MM.1S (cell line): ENCODE measurements around the gene TTC13.

Experiments
- DNase-seq: peaks from one replicate; pipeline ENCODE4 v3.0.0-alpha.2; 2015
- H2AFZ ChIP-seq: fragments of 300-600 bp; sonication (generic); 2 replicates; pipeline ENCODE4 v1.6.0; 2016; ENCODE audit warnings: antibody characterized with exemption, low read length
- H3F3A ChIP-seq: fragments of 300-600 bp; sonication (generic); 2 replicates; pipeline ENCODE4 v1.6.1; 2016; ENCODE audit warnings: mild to moderate bottlenecking, antibody characterized with exemption, low read length, moderate library complexity, mixed read lengths; ENCODE audit not compliant: insufficient read depth
- H3K27ac ChIP-seq: fragments of 300-600 bp; sonication (generic); 2 replicates; pipeline ENCODE4 v1.5.1; 2016; ENCODE audit warnings: mild to moderate bottlenecking, low read length
- H3K27me3 ChIP-seq: fragments of 300-600 bp; sonication (generic); replicated peaks from 2 replicates; pipeline ENCODE4 v1.6.0; 2016; ENCODE audit warnings: low read length; ENCODE audit not compliant: insufficient read depth
- H3K36me3 ChIP-seq: fragments of 300-600 bp; sonication (generic); replicated peaks from 2 replicates; pipeline ENCODE4 v1.6.1; 2016; ENCODE audit warnings: mild to moderate bottlenecking, low read length, mixed read lengths; ENCODE audit not compliant: insufficient read depth
- H3K4me1 ChIP-seq: fragments of 300-600 bp; sonication (generic); 2 replicates; pipeline ENCODE4 v1.6.1; 2016; ENCODE audit warnings: low read length, mixed read lengths
- H3K4me2 ChIP-seq: fragments of 300-600 bp; sonication (generic); 2 replicates; pipeline ENCODE4 v1.6.0; 2016; ENCODE audit warnings: low read depth, low read length
- H3K4me3 ChIP-seq: fragments of 300-600 bp; sonication (generic); 2 replicates; pipeline ENCODE4 v1.5.1; 2016; ENCODE audit warnings: low read length, mixed read lengths
- H3K79me2 ChIP-seq: fragments of 300-600 bp; sonication (generic); 2 replicates; pipeline ENCODE4 v1.6.1; 2016; ENCODE audit warnings: mixed run types, low read length, mixed read lengths
- H3K9ac ChIP-seq: fragments of 300-600 bp; sonication (generic); 2 replicates; pipeline ENCODE4 v1.6.1; 2016; ENCODE audit warnings: low read length, mixed read lengths
- H3K9me2 ChIP-seq: fragments of 300-600 bp; sonication (generic); replicated peaks from 2 replicates; pipeline ENCODE4 v1.6.1; 2016; ENCODE audit warnings: mild to moderate bottlenecking, low read length, mixed read lengths; ENCODE audit not compliant: insufficient read depth
- H3K9me3 ChIP-seq: fragments of 300-600 bp; sonication (generic); replicated peaks from 2 replicates; pipeline ENCODE4 v1.6.1; 2016; ENCODE audit warnings: mild to moderate bottlenecking, low read length, mixed read lengths; ENCODE audit not compliant: insufficient read depth
- H4K20me1 ChIP-seq: fragments of 300-600 bp; sonication (generic); 2 replicates; pipeline ENCODE4 v1.6.1; 2016; ENCODE audit warnings: mild to moderate bottlenecking, low read length, moderate library complexity, mixed read lengths; ENCODE audit not compliant: insufficient read depth
- CTCF ChIP-seq: fragments of 300-600 bp; sonication (generic); IDR thresholded peaks from 2 replicates; pipeline ENCODE4 v1.5.1; 2016; ENCODE audit warnings: antibody characterized with exemption, low read length, mixed read lengths
- EZH2 ChIP-seq: fragments of 300-600 bp; sonication (generic); optimal IDR thresholded peaks from 2 replicates; pipeline ENCODE3; 2017; ENCODE audit warnings: low read depth, mild to moderate bottlenecking, antibody characterized with exemption, low read length, mixed read lengths
- EZH2phosphoT487 ChIP-seq: fragments of 300-600 bp; sonication (generic); IDR thresholded peaks from 2 replicates; pipeline ENCODE4 v1.6.1; 2018; ENCODE audit warnings: antibody characterized with exemption, low read length

TTC13 gene

GRCh38 chr1:230943048-230943593 lies 35.5 kb downstream of the TTC13 start:
- H3K4me2 ChIP-seq = no peak overlapping the region
- no peak for TF ChIP-seq EZH2phosphoT487
- TF ChIP-seq EZH2 = no peak
- no peak for TF ChIP-seq CTCF
- H2AFZ ChIP-seq = no peak overlapping the region
- H3K4me3 ChIP-seq = no peak overlapping the region
- no peak overlapping the region for H3K27ac ChIP-seq
- no peaks in the 10 kb centered on the region for H3K9me2 ChIP-seq
- H3K4me1 ChIP-seq = no peaks in the 10 kb centered on the region
- DNase-seq = no peak
- no peaks in the 10 kb centered on the region for H3K36me3 ChIP-seq
- no peaks in the 10 kb centered on the region for H3F3A ChIP-seq
- no peak overlapping the region for H3K9ac ChIP-seq
- H3K9me3 ChIP-seq = no peaks in the 10 kb centered on the region
- H4K20me1 ChIP-seq = no peaks in the 10 kb centered on the region
- no peaks in the 10 kb centered on the region for H3K79me2 ChIP-seq
- no peaks in the 10 kb centered on the region for H3K27me3 ChIP-seq

- no peak overlapping the region for H2AFZ ChIP-seq
- H3K9me3 ChIP-seq = no peaks in the 10 kb centered on the region
- H3K27ac ChIP-seq = no peak overlapping the region
- H3K4me3 ChIP-seq = no peak overlapping the region
- no peaks in the 10 kb centered on the region for H3K4me1 ChIP-seq
- no peak overlapping the region for H3K4me2 ChIP-seq
- H3K9ac ChIP-seq = no peak overlapping the region
- no peaks in the 10 kb centered on the region for H3K9me2 ChIP-seq
- no peaks in the 10 kb centered on the region for H3K79me2 ChIP-seq
- no peaks in the 10 kb centered on the region for H3K27me3 ChIP-seq
- DNase-seq = no peak
- no peaks in the 10 kb centered on the region for H3K36me3 ChIP-seq
- H3F3A ChIP-seq = no peaks in the 10 kb centered on the region
- no peaks in the 10 kb centered on the region for H4K20me1 ChIP-seq
- TF ChIP-seq CTCF (no peak), EZH2 (no peak), EZH2phosphoT487 (no peak)
Measured at GRCh38 chr1:230940848-230941247, 37.8 kb downstream of the TTC13 start.

GRCh38 chr1:230939806-230940489 lies 38.7 kb downstream of the TTC13 start:
- Histone ChIP-seq H3K27ac (no peak overlapping the region), H3K27me3 (no peaks in the 10 kb centered on the region), H3K79me2 (no peaks in the 10 kb centered on the region), H3K9me3 (no peaks in the 10 kb centered on the region), H3F3A (no peaks in the 10 kb centered on the region), H3K4me2 (no peak overlapping the region), H4K20me1 (no peaks in the 10 kb centered on the region), H2AFZ (no peak overlapping the region), H3K4me1 (no peaks in the 10 kb centered on the region), H3K9me2 (no peaks in the 10 kb centered on the region), H3K36me3 (no peaks in the 10 kb centered on the region), H3K4me3 (no peak overlapping the region), H3K9ac (no peak overlapping the region)
- TF ChIP-seq CTCF = no peak
- TF ChIP-seq EZH2 = no peak
- no peak for TF ChIP-seq EZH2phosphoT487
- DNase-seq = no peak
